ENCODE data around the gene SSX2IP.

The SSX2IP gene

GRCh38 chr1:84686223-84686622 is 4.0 kb downstream of the SSX2IP start:
- TF ChIP-seq FOXM1 (IDR thresholded peaks at IDR 0.05; ENCODE audit: borderline replicate concordance, low read depth): no peak
- no peak for TF ChIP-seq TCF12 (IDR thresholded peaks at IDR 0.05; ENCODE audit: low read depth)
- no peak for TF ChIP-seq CEBPB (IDR thresholded peaks at IDR 0.05)
- TF ChIP-seq RAD21 (IDR thresholded peaks at IDR 0.05; ENCODE audit: low read depth): no peak
- no peak for TF ChIP-seq EGR1 (IDR thresholded peaks at IDR 0.05)
- TF ChIP-seq NFIC (IDR thresholded peaks at IDR 0.05): no peak
- no peak for TF ChIP-seq CREB1 (IDR thresholded peaks at IDR 0.05; ENCODE audit: low read depth)
- TF ChIP-seq YY1 (IDR thresholded peaks at IDR 0.05; ENCODE audit: low read depth): no peak
- no peak for TF ChIP-seq USF1 (IDR thresholded peaks at IDR 0.05)
- TF ChIP-seq TEAD4 (IDR thresholded peaks at IDR 0.05): no peak
- no peak for TF ChIP-seq MAX (IDR thresholded peaks at IDR 0.05)
- no peak for TF ChIP-seq EP300 (IDR thresholded peaks at IDR 0.05; ENCODE audit: borderline replicate concordance)
- no peak for TF ChIP-seq ZBTB7A (IDR thresholded peaks at IDR 0.05; ENCODE audit: low read depth)

DNA sequence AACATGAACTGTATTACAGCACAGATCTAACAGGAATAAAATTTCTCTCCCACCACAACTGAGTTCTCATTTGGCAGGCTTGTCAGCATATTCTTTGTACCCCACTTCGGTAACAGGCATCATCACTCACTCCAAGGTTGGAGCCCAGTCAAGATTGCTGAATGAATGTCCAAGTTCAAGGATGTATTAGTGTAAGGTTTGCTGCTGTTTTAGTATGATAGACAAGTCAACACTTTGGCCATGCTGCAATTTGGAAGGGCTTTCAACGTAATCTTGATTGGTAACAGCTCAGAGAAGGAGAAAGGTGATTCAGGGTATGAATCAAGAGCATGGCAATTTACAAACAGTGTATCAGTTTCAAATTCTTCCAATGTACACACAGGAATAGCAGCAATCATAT is 6.8 kb downstream of the SSX2IP start:
- TF ChIP-seq TAF1 (IDR thresholded peaks at IDR 0.05; ENCODE audit: low read depth) (no peak), YY1 (IDR thresholded peaks at IDR 0.05; ENCODE audit: low read depth) (no peak), TCF12 (IDR thresholded peaks at IDR 0.05; ENCODE audit: low read depth) (no peak), MAX (IDR thresholded peaks at IDR 0.05) (no peak), CEBPB (IDR thresholded peaks at IDR 0.05) (no peak), NFIC (IDR thresholded peaks at IDR 0.05) (no peak), EGR1 (IDR thresholded peaks at IDR 0.05) (no peak), RAD21 (IDR thresholded peaks at IDR 0.05; ENCODE audit: low read depth) (no peak), CREB1 (IDR thresholded peaks at IDR 0.05; ENCODE audit: low read depth) (no peak), ZBTB7A (IDR thresholded peaks at IDR 0.05; ENCODE audit: low read depth) (no peak), TEAD4 (IDR thresholded peaks at IDR 0.05) (no peak), EP300 (IDR thresholded peaks at IDR 0.05; ENCODE audit: borderline replicate concordance) (no peak), FOXM1 (IDR thresholded peaks at IDR 0.05; ENCODE audit: borderline replicate concordance, low read depth) (no peak), USF1 (IDR thresholded peaks at IDR 0.05) (no peak)
- TF ChIP-seq, protein P1, sequence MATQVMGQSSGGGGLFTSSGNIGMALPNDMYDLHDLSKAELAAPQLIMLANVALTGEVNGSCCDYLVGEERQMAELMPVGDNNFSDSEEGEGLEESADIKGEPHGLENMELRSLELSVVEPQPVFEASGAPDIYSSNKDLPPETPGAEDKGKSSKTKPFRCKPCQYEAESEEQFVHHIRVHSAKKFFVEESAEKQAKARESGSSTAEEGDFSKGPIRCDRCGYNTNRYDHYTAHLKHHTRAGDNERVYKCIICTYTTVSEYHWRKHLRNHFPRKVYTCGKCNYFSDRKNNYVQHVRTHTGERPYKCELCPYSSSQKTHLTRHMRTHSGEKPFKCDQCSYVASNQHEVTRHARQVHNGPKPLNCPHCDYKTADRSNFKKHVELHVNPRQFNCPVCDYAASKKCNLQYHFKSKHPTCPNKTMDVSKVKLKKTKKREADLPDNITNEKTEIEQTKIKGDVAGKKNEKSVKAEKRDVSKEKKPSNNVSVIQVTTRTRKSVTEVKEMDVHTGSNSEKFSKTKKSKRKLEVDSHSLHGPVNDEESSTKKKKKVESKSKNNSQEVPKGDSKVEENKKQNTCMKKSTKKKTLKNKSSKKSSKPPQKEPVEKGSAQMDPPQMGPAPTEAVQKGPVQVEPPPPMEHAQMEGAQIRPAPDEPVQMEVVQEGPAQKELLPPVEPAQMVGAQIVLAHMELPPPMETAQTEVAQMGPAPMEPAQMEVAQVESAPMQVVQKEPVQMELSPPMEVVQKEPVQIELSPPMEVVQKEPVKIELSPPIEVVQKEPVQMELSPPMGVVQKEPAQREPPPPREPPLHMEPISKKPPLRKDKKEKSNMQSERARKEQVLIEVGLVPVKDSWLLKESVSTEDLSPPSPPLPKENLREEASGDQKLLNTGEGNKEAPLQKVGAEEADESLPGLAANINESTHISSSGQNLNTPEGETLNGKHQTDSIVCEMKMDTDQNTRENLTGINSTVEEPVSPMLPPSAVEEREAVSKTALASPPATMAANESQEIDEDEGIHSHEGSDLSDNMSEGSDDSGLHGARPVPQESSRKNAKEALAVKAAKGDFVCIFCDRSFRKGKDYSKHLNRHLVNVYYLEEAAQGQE (IDR thresholded peaks at IDR 0.05; ENCODE audit: low read depth): no peak

- TF ChIP-seq ZBTB7A (IDR thresholded peaks at IDR 0.05; ENCODE audit: low read depth) (no peak), TAF1 (IDR thresholded peaks at IDR 0.05; ENCODE audit: low read depth) (no peak), USF1 (IDR thresholded peaks at IDR 0.05) (no peak), TEAD4 (IDR thresholded peaks at IDR 0.05) (no peak), FOXM1 (IDR thresholded peaks at IDR 0.05; ENCODE audit: borderline replicate concordance, low read depth) (no peak), MAX (IDR thresholded peaks at IDR 0.05) (no peak), RAD21 (IDR thresholded peaks at IDR 0.05; ENCODE audit: low read depth) (no peak), EP300 (IDR thresholded peaks at IDR 0.05; ENCODE audit: borderline replicate concordance) (no peak), YY1 (IDR thresholded peaks at IDR 0.05; ENCODE audit: low read depth) (no peak), EGR1 (IDR thresholded peaks at IDR 0.05) (no peak), NFIC (IDR thresholded peaks at IDR 0.05) (no peak), CREB1 (IDR thresholded peaks at IDR 0.05; ENCODE audit: low read depth) (no peak)
- TF ChIP-seq, protein P1 (IDR thresholded peaks at IDR 0.05; ENCODE audit: low read depth): no peak
These were observed 8.2 kb downstream of the SSX2IP start for GRCh38 chr1:84682047-84682446.

GRCh38 chr1:84677415-84678099 is 12.7 kb downstream of the SSX2IP start:
- TF ChIP-seq TAF1 (IDR thresholded peaks at IDR 0.05; ENCODE audit: low read depth) (no peak), ZBTB7A (IDR thresholded peaks at IDR 0.05; ENCODE audit: low read depth) (no peak), FOXM1 (IDR thresholded peaks at IDR 0.05; ENCODE audit: borderline replicate concordance, low read depth) (no peak), TCF12 (IDR thresholded peaks at IDR 0.05; ENCODE audit: low read depth) (no peak), USF1 (IDR thresholded peaks at IDR 0.05) (no peak), CREB1 (IDR thresholded peaks at IDR 0.05; ENCODE audit: low read depth) (no peak), EGR1 (IDR thresholded peaks at IDR 0.05) (no peak), RAD21 (IDR thresholded peaks at IDR 0.05; ENCODE audit: low read depth) (no peak), YY1 (IDR thresholded peaks at IDR 0.05; ENCODE audit: low read depth) (no peak), CEBPB (IDR thresholded peaks at IDR 0.05) (no peak), TEAD4 (IDR thresholded peaks at IDR 0.05) (no peak), EP300 (IDR thresholded peaks at IDR 0.05; ENCODE audit: borderline replicate concordance) (no peak), MAX (IDR thresholded peaks at IDR 0.05) (no peak), NFIC (IDR thresholded peaks at IDR 0.05) (no peak)
- TF ChIP-seq, protein P1 (IDR thresholded peaks at IDR 0.05; ENCODE audit: low read depth): no peak

All from Ishikawa (cell line).